H1 (cell line): Measurements from ENCODE around the gene IFIT5. TPM values are rescaled to one million over a fixed set of nuclear protein-coding genes. Genes with fewer than 3 reads are reported as not detected.

ENCODE experiments used
- CBX5 ChIP-seq: fragments of 300-800, 300-1000 bp; sonication (generic); IDR thresholded peaks from 2 replicates; pipeline ENCODE4 v1.7.1; 2016; ENCODE audit warnings: antibody characterized with exemption, low read length, low read depth
- CBX8 ChIP-seq: fragments of 300-800, 300-1000 bp; sonication (generic); IDR thresholded peaks from 2 replicates; pipeline ENCODE4 v1.7.1; 2016; ENCODE audit warnings: low read depth, low read length, borderline replicate concordance
- CREB1 ChIP-seq: IDR thresholded peaks from 2 replicates; pipeline ENCODE4 v1.6.1; 2012; ENCODE audit warnings: inconsistent platforms
- FOSL1 ChIP-seq: IDR thresholded peaks from 2 replicates; pipeline ENCODE4 v1.6.1; 2011; ENCODE audit warnings: mild to moderate bottlenecking, low read depth, low read length, moderate library complexity; ENCODE audit not compliant: insufficient read depth
- KDM1A ChIP-seq: fragments of 200-600, 300-600 bp; sonication (generic); IDR thresholded peaks from 2 replicates; pipeline ENCODE4 v1.7.1; 2016; ENCODE audit warnings: mild to moderate bottlenecking, low read length, borderline replicate concordance
- SP1 ChIP-seq: IDR thresholded peaks from 2 replicates; pipeline ENCODE4 v1.6.1; 2011; ENCODE audit warnings: low read depth, low read length
- polyA plus RNA-seq, 7 experiments: library from polyadenylated mRNA; depleted of rRNA in 3 of 7; stranded (reverse) in 5 of 7; unstranded in 2 of 7; fragments of >200 nt in 5 of 7; fragments of 200-250 nt in 2 of 7; gene quantifications; 1 replicate in 5 of 7; 2 replicates in 1 of 7; 4 replicates in 1 of 7; pipeline versions ENCODE4 v1.2.1 to v1.2.3, GENCODE V29; 2011 to 2013; ENCODE audit warnings: missing spikeins in 2 of 7, mixed read lengths in 2 of 7
- total RNA-seq: library from RNA; stranded (reverse); fragmentation: NEBNext Ultra II Directional; extraction: Animal tissue kit (Norgen Biotek cat#: 25700); gene quantifications from 2 replicates; pipeline ENCODE4 v1.2.1, GENCODE V29; 2021

The IFIT5 gene
- total and polyA plus RNA-seq, 2 of the 8 experiments (the other 6 are each of a cell fraction or from before 2014, with no cell fraction given), result 0.94 to 2.6 TPM

DNA sequence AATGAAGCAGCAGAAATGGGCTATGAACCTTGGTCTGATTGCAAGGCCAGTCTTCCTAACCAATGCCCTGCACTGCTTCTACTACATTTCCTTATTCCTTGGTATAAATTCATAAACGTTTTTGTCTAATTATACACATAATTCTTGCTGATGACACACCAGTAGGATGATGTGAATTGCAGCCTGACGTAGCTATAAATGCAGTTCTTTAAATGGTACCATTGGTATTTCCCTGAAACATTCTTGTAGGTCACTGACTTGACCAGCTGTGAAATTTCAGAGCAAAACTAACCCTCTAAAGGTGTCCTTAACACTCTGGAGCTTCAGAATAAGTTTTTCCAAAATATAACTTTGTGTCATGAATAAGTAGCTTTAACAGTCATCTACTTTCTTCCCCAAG, 50.8 kb downstream of the IFIT5 start (continued):
- TF ChIP-seq CBX8 (no peak), CREB1 (no peak), CBX5 (no peak), SP1 (no peak), FOSL1 (no peak), KDM1A (no peak)
- TF ChIP-seq, all 59 proteins: peak for 0
